Prostate gland (tissue), 2 donors: ENCODE results near the gene AATK. TPM values are rescaled to one million over a fixed set of nuclear protein-coding genes. Genes with fewer than 3 reads are reported as not detected.
A peak's percentile ranks its signal among the peaks of the same experiment; 100 is the strongest.

Experiments
- DNase-seq: peaks from one replicate; pipeline ENCODE4 v3.0.0-alpha.2; 2019; ENCODE audit warnings: low spot score
- H3K27ac ChIP-seq, 2 donors: fragments of 200-600 bp; sonication (generic); 2 replicates each; pipeline ENCODE4 v1.5.1; 2017 to 2019
- H3K27me3 ChIP-seq: fragments of 200-600 bp; sonication (generic); replicated peaks from 2 replicates; pipeline ENCODE4 v1.5.1; 2019; ENCODE audit not compliant: insufficient read depth
- H3K36me3 ChIP-seq, 2 donors: fragments of 200-600 bp; sonication (generic); 1 replicate in 1 of 2; 2 replicates in 1 of 2; pipeline versions ENCODE4 v1.5.1 to v1.8.1; 2017 to 2019
- H3K4me1 ChIP-seq: fragments of 200-600 bp; sonication (generic); replicated peaks from 2 replicates; pipeline ENCODE4 v1.5.1; 2019
- H3K4me3 ChIP-seq, 2 donors: fragments of 200-600 bp; sonication (generic); 2 replicates each; pipeline ENCODE4 v1.5.1; 2017 to 2019
- H3K9me3 ChIP-seq: fragments of 200-600 bp; sonication (generic); 2 replicates; pipeline ENCODE4 v1.5.1; 2017
- POLR2A ChIP-seq: fragments of 450-650 bp; IDR thresholded peaks from one replicate; pipeline ENCODE4 v1.6.1; 2016; ENCODE audit warnings: antibody characterized with exemption, mild to moderate bottlenecking
- POLR2AphosphoS5 ChIP-seq: sonication (generic); formaldehyde crosslinking; IDR thresholded peaks from one replicate; pipeline ENCODE4 v1.6.1; 2017; ENCODE audit warnings: antibody characterized with exemption
- WGBS: methylation state at CpG from one replicate; pipeline ENCODE4 v1.1.5; 2018; 5-methylcytosine and 5-hydroxymethylcytosine counted together
- intact Hi-C: fragments of 100-400 bp; cut with DNase I; formaldehyde crosslinking; loops from one replicate; pipeline ENCODE4 v1.14.2; 2022
- total RNA-seq, 2 donors: library from RNA; depleted of rRNA; stranded (reverse); fragments of >200 nt; gene quantifications; one replicate each; pipeline ENCODE4 v1.1.0, GENCODE V29; 2016
- TF ChIP-seq, protein P1 (sequence below), 4 experiments: fragments of 200-600 bp in 2 of 4; fragments of 450-650 bp in 2 of 4; sonication (generic) in 2 of 4; IDR thresholded peaks; 1 replicate in 3 of 4; 2 replicates in 1 of 4; pipeline ENCODE4 v1.5.1; 2016 to 2019; ENCODE audit warnings: antibody characterized with exemption in 4 of 4, mild to moderate bottlenecking in 2 of 4, moderate library complexity in 2 of 4

Gene AATK
- total RNA-seq, 2 donors from 2014 or later = 5.2 to 6.6 TPM

DNA sequence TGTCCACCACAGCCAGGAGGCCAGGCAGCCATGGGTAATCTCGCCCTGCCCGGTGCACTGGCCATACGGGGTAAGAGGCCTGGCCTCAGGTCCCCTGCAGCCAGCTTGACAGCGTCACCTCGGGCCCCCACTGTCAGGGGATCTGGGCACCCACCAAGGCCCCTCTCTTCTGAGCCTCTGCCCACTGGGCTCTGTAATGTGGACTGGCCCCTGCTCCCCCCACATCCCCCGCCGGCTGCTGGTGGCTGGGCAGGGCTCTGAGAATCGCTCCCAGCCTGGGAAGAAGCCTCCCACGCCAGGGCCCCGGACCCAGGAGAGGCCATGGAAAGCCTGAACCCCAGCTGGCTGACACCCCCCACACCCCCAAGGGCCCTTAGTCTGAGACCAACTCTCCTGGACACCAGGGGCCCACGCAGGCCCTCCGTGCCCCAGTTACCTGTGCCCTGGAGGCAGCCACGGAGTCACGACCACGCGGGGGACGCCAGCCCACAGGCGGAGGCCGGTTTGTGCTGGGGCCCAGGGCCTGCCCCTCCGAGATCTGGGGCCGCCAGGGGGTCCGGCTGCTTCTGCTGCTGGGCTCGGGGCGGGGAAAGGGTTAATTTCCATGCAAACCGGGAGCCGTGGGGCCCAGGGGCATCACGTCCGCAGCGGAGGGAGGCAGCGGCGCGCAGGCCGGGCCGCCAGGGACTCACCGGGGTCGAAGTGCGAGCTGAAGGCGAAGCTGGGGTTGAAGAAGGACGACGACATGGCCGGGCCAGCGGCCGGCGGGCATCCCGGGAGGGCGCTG, 582 bp downstream of the AATK start, which contains the start of gene PVALEF:
Gene PVALEF, plus strand, starts transcription at position 262 of the 787 bp plus-strand sequence. CDS start 15,720 bp downstream, outside the sequence.
- H3K9me3 ChIP-seq = no peaks in the 10 kb centered on the region
- intact Hi-C loops = no loop called here
- H3K4me1 ChIP-seq = peaks cover 10% of the 10 kb centered on the region
- WGBS = 14% methylated on average over 32 of the region's 46 CpGs
- no peaks in the 10 kb centered on the region for H3K27me3 ChIP-seq
- TF ChIP-seq POLR2A = no peak
- TF ChIP-seq POLR2AphosphoS5 = no peak
- TF ChIP-seq, protein P1, sequence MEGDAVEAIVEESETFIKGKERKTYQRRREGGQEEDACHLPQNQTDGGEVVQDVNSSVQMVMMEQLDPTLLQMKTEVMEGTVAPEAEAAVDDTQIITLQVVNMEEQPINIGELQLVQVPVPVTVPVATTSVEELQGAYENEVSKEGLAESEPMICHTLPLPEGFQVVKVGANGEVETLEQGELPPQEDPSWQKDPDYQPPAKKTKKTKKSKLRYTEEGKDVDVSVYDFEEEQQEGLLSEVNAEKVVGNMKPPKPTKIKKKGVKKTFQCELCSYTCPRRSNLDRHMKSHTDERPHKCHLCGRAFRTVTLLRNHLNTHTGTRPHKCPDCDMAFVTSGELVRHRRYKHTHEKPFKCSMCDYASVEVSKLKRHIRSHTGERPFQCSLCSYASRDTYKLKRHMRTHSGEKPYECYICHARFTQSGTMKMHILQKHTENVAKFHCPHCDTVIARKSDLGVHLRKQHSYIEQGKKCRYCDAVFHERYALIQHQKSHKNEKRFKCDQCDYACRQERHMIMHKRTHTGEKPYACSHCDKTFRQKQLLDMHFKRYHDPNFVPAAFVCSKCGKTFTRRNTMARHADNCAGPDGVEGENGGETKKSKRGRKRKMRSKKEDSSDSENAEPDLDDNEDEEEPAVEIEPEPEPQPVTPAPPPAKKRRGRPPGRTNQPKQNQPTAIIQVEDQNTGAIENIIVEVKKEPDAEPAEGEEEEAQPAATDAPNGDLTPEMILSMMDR (IDR thresholded peaks at IDR 0.05) = no peak
- peak within 1 kb of the TSS in 1 of 2 donors; percentile 17 for H3K27ac ChIP-seq
- H3K4me3 ChIP-seq = peak within 1 kb of the TSS; percentile 28 to 41
- no peak for DNase-seq
- no peaks in the 10 kb centered on the region for H3K36me3 ChIP-seq

- DNase-seq = peak; percentile 17
- 48% methylated on average over 18 of the region's 19 CpGs for WGBS
- TF ChIP-seq, protein P1 (IDR thresholded peaks at IDR 0.05) = no peak
- TF ChIP-seq POLR2A (no peak), POLR2AphosphoS5 (peak; percentile 28)
- no peak overlapping the region for H3K4me3 ChIP-seq
- intact Hi-C loops = no loop called here
- H3K9me3 ChIP-seq = no peaks in the 10 kb centered on the region
- no peaks in the 10 kb centered on the region for H3K27me3 ChIP-seq
- H3K36me3 ChIP-seq = no peaks in the 10 kb centered on the region
- H3K27ac ChIP-seq = peak overlapping the region in 1 of 2 donors; percentile 17
- peaks cover 10% of the 10 kb centered on the region for H3K4me1 ChIP-seq
Measured at GRCh38 chr17:81164371-81165245, 1.4 kb downstream of the AATK start.

DNA sequence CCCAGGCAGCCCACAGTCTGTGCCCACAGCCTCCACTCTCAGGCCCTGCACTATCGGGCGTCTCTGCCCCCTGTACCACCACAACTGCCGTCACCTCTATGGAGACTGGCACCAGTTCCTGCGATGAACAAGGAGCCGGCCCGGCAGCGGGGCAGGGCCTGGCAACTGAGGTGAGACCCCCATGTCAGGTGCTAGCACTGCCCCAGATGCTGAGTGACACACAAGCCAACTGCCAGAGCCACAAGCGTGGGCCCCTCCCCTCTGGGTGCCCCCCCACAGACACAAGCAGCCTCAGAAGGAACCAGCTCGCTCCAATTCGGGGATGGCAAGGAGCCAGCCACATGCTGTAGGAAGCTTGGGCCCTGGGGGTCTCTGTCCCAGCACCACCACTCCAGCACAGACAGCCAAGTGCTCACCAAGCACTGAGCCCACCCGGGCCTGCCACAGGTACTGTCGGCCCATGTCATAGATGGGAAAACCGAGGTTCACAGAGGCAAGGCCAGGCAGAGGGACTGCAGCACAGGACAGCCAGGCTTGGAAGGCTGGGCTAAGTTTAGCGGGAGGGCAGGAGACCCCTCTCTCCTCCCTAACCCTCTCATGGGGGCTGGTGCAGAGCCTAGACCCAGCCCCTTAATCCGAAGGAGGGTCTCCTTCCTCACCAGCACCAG, 2.2 kb downstream of the AATK start:
- H3K4me3 ChIP-seq = no peak overlapping the region
- no peak for DNase-seq
- WGBS = 85% methylated on average over 15 of the region's 15 CpGs
- TF ChIP-seq, protein P1 (IDR thresholded peaks at IDR 0.05) = no peak
- TF ChIP-seq POLR2A (no peak), POLR2AphosphoS5 (no peak)
- H3K36me3 ChIP-seq = no peaks in the 10 kb centered on the region
- no peak overlapping the region for H3K27ac ChIP-seq
- H3K4me1 ChIP-seq = peaks cover 10% of the 10 kb centered on the region
- no peaks in the 10 kb centered on the region for H3K9me3 ChIP-seq
- no peaks in the 10 kb centered on the region for H3K27me3 ChIP-seq
- intact Hi-C loops = no loop called here

- no peaks in the 10 kb centered on the region for H3K9me3 ChIP-seq
- peaks cover 10% of the 10 kb centered on the region for H3K4me1 ChIP-seq
- no peak overlapping the region for H3K4me3 ChIP-seq
- intact Hi-C loops = no loop called here
- no peak overlapping the region for H3K27ac ChIP-seq
- H3K27me3 ChIP-seq = no peaks in the 10 kb centered on the region
- TF ChIP-seq, protein P1 (IDR thresholded peaks at IDR 0.05) = no peak
- no peak for TF ChIP-seq POLR2A
- no peak for TF ChIP-seq POLR2AphosphoS5
- WGBS = 94% methylated on average over 14 of the region's 19 CpGs
- no peak for DNase-seq
- H3K36me3 ChIP-seq = no peaks in the 10 kb centered on the region
Measured at GRCh38 chr17:81163051-81163695, 2.8 kb downstream of the AATK start.
